ENCODE data around the gene PRPF19.

Gene PRPF19

DNA sequence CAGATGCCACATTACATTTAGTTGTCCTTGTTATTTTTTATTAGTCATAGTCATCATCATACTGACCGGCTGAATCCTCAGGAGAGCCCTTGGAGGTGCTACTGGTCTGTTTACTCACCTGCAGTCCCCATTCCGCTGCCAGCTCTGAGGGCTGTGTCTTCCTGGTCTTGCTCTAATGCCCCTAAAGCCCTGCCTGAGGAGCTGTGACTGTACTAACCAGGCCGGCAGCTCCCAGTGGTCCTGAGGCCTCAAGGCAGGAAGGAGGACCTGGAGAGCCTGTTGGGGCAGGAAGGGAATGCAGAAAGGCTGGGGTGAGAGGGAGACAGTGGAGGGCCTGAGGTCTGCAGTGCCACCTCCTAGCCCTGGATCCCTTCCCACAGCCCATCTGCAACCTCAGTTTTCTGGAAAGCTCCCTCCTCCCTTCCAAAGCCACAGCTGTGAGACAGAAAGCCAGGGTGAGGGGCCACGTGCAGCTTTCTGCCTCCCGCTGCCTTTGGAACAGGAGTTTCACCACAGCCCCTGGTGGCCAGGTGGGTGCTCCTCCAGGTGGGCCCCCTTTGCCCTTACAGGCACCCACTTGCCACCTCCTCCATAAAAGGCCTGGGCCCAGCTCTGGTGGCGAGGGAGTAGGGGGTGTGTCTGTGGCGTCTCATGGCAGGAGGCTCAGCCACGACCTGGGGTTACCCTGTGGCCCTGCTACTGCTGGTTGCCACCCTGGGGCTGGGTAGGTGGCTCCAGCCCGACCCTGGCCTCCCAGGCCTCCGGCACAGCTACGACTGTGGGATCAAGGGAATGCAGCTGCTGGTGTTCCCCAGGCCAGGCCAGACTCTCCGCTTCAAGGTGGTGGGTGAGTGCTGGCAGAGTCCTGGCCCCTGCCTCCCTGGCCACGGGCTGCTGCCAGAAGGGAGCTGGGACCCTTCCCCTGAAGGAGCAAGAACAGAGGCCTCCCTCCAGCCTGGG, 39.2 kb downstream of the PRPF19 start, which contains the start of gene ZP1:
TSS of gene ZP1 (plus strand) at position 632 of the 960 bp plus-strand sequence. CDS start at position 652, 20 bp downstream.
- H3K27me3 ChIP-seq (ENCODE audit: control insufficient read depth, insufficient read depth, low read length) = no peaks in the 10 kb centered on the region
- H3K27ac ChIP-seq (ENCODE audit: low read length) = no peak within 1 kb of the TSS
- H3K4me1 ChIP-seq (ENCODE audit: control insufficient read depth, insufficient read depth, low read length) = no peaks in the 10 kb centered on the region; the same call in 1 of the 2 replicates
- H3K36me3 ChIP-seq (ENCODE audit: control insufficient read depth, insufficient read depth, low read length) = no peaks in the 10 kb centered on the region
- H3K4me3 ChIP-seq (ENCODE audit: low read length) = no peak within 1 kb of the TSS
- no CpG with 5 or more reads among the region's 13 CpGs for WGBS (ENCODE audit: insufficient coverage, insufficient read length)
- no peak for DNase-seq (ENCODE audit: low read depth, low spot score)
- no peaks in the 10 kb centered on the region for H3K9me3 ChIP-seq (ENCODE audit: control insufficient read depth, insufficient read depth, low read length)

DNA sequence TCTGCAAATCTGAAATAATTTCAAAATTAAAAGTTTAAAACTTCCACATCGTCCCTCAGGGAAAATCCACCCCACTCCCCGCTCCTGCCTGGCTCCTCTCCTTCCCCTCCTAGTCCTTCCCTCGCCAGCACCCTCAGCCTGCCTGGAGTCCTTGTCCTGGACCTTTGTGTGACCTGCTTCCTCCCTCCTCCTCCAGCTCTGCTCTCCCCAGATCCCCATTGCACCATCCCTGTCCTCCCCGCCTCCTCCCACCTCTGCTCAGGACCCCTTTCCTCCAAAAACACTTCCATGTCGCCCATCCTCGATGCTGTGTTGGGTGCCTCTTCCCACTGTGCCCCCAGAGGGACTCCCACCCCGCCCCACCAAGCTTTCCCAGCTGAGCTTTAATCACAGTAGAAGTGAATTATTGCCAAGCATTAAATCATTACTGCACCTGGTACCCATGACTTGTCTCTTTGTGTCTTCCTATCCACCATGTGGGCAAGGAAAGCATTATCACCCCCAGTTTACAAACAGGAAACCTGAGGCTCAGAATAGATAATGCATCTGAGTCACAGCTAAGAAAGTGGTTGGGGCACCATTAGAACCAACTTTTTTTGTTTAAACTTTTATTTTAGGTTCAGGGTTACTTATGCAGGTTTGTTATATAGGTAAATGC, 41.4 kb downstream of the PRPF19 start:
- no peak for DNase-seq (ENCODE audit: low read depth, low spot score)
- Histone ChIP-seq H3K36me3 (ENCODE audit: control insufficient read depth, insufficient read depth, low read length) (no peaks in the 10 kb centered on the region), H3K9me3 (ENCODE audit: control insufficient read depth, insufficient read depth, low read length) (no peaks in the 10 kb centered on the region), H3K27ac (ENCODE audit: low read length) (no peak overlapping the region), H3K4me1 (ENCODE audit: control insufficient read depth, insufficient read depth, low read length) (no peaks in the 10 kb centered on the region; the same call in 1 of the 2 replicates), H3K27me3 (ENCODE audit: control insufficient read depth, insufficient read depth, low read length) (no peaks in the 10 kb centered on the region), H3K4me3 (ENCODE audit: low read length) (no peak overlapping the region)
- no CpG with 5 or more reads among the region's 7 CpGs for WGBS (ENCODE audit: insufficient coverage, insufficient read length)

DNA sequence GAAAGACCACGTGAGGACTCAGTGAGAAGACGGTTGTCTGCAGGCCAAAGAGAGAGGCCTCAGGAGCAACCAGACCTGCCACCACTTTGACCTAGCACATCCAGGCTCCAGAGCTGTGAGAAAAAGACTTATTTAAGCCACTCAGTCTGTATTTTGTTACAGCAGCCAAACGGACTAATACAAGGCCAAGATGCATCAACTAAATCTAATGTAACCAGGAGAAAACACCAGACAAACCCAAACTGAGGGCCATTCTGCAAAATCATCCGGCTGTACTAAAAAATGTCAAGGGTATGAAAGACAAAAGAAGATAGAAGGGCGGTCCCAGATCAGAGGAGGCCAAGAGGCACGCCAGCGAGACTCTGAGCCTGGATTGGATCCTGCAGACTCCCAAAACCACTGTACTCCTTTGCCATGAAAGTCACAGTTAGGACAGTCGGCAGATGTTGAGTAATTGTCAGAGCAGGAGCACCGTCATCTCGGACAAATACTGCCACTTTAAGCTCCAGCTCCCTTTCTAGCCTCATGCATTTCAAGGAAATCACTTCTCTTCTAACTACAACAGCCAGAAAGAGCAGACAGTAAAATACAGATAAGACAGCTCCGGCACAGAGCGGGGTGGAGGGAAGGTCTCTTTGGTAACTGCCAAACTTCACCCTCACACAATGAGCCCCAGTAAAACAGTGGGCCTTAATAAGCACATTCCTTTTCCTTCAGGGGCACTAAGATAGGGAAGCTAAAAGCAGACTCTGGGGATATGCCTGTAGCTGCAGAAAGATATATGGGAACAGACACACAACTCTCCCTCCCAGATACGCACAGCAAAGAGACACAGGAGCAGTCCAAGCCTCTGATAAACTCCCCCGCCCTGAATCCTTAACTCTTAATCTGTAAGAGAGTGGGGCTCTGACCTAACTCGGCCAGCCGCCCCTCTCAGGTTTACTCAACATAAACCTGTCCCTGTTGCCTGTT, 42.5 kb downstream of the PRPF19 start:
- WGBS (ENCODE audit: insufficient coverage, insufficient read length) = no CpG with 5 or more reads among the region's 16 CpGs

DNA sequence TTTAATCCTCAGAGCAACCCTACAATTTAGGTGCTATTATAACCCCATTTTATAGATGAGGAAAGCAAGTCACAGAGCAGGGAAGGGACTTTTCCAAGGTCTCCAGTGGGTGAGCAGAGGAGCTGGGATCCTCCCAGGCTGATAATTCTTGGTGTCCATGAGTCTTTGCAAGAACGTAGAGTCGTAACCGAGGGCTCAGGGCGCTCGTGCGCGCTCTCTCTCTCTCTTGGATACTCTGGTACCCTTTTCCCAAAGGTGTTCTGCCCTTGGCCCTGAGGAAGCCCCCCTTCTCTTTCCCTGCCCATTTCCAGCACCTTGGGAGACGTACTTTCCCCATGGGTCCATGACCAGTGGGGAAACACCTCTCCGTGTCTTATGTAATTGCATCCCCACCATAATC, 44.2 kb downstream of the PRPF19 start:
- Histone ChIP-seq H3K9me3 (ENCODE audit: control insufficient read depth, insufficient read depth, low read length) (no peaks in the 10 kb centered on the region), H3K4me1 (ENCODE audit: control insufficient read depth, insufficient read depth, low read length) (no peaks in the 10 kb centered on the region), H3K27ac (ENCODE audit: low read length) (no peak overlapping the region), H3K27me3 (ENCODE audit: control insufficient read depth, insufficient read depth, low read length) (no peaks in the 10 kb centered on the region), H3K36me3 (ENCODE audit: control insufficient read depth, insufficient read depth, low read length) (no peaks in the 10 kb centered on the region), H3K4me3 (ENCODE audit: low read length) (no peak overlapping the region)
- DNase-seq (ENCODE audit: low read depth, low spot score) = no peak
- no CpG with 5 or more reads among the region's 9 CpGs for WGBS (ENCODE audit: insufficient coverage, insufficient read length)

More for the DNA sequence above, 42.5 kb downstream of the PRPF19 start:
- H3K27ac ChIP-seq (ENCODE audit: low read length) = no peak overlapping the region
- DNase-seq (ENCODE audit: low read depth, low spot score) = no peak
- no peak overlapping the region for H3K4me3 ChIP-seq (ENCODE audit: low read length)
- no peaks in the 10 kb centered on the region for H3K27me3 ChIP-seq (ENCODE audit: control insufficient read depth, insufficient read depth, low read length)
- no peaks in the 10 kb centered on the region for H3K9me3 ChIP-seq (ENCODE audit: control insufficient read depth, insufficient read depth, low read length)
- H3K36me3 ChIP-seq (ENCODE audit: control insufficient read depth, insufficient read depth, low read length) = no peaks in the 10 kb centered on the region
- H3K4me1 ChIP-seq (ENCODE audit: control insufficient read depth, insufficient read depth, low read length) = no peaks in the 10 kb centered on the region

DNA sequence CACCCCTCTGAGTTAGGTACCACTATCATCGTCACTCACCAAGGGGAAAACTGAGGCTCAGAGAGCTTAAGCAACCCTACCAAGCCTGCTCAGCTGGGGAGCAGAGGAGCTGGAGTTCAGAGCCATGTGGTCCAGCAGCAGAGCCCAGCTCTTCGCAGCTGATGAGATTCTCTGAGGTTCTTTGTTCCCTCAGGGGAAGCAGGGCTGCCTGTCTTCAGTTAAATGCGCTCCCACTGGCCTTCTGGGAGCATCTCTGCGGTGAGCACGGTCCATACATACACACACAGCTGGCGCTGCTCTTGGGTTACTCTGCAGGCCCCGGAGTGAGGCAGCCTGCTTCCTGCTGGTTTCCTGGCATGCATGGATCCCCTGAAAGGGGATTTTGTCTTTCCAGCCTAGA, 45.4 kb downstream of the PRPF19 start:
- Histone ChIP-seq H3K4me3 (ENCODE audit: low read length) (no peak overlapping the region), H3K4me1 (ENCODE audit: control insufficient read depth, insufficient read depth, low read length) (no peaks in the 10 kb centered on the region), H3K36me3 (ENCODE audit: control insufficient read depth, insufficient read depth, low read length) (no peaks in the 10 kb centered on the region), H3K27ac (ENCODE audit: low read length) (no peak overlapping the region), H3K9me3 (ENCODE audit: control insufficient read depth, insufficient read depth, low read length) (no peaks in the 10 kb centered on the region), H3K27me3 (ENCODE audit: control insufficient read depth, insufficient read depth, low read length) (no peaks in the 10 kb centered on the region)
- no peak for DNase-seq (ENCODE audit: low read depth, low spot score)
- WGBS (ENCODE audit: insufficient coverage, insufficient read length) = no CpG with 5 or more reads among the region's 7 CpGs

DNA sequence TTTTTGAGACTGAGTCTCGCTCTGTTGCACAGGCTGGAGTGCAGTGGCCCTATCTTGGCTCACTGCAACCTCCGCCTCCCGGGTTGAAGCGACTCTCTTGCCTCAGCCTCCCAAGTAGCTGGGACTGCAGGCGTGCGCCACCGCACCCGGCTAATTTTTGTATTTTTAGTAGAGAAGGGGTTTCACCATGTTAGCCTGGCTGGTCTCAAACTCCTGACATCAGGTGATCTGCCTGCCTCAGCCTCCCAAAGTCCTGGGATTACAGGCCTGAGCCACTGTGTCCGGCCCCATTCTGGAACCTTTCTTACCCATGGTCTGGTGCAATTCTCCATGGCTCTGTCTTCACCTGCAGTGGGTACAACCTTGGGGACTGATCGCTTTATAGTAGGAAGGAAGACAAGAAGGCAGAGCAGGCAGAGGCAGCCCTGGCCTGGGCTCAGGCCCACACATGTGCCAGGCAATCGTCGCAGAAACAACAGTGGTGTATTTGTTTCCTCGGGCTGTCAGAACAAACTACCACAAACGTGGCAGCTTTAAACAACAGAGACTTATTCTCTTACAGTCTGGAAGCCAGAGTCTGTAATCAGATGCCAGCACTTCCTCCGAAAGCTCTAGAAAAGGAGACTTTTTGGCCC, 46.7 kb downstream of the PRPF19 start:
- WGBS (ENCODE audit: insufficient coverage, insufficient read length) = no CpG with 5 or more reads among the region's 15 CpGs

DNA sequence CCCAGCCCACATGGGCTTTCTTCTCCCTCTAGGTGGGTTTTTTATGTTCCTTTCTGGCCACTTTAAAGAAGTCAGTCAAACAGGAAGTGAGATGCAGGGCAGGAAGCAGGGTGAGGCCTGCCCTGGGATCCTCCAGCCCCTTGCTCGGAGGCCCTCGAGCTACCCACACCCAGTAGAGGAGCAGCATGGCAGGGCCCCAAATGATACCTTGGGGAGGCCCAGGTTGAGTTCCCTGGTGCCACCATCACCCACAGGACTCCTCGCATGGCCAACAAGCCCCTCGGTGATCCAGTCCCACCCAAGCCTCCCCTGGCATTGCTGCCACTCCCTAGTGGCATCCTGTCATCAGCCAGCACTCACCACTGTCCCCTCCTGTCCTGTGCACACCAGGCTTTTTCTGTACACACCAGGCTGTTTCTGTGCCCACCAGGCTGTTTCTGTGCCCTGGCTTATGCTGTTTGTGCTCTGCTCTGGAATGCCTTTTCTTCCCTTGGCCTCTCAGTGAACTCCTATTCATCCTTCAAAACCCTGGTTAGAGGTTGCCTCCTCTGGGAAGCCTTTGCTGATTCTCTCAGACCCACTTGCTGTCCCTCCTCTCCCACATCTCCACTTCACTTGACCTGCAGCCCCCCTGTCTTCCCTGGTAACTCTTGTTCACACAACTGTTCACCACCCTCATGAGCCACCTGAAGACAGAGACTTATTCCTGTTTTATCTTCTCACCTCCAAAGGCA, 47.5 kb downstream of the PRPF19 start:
- no peak overlapping the region for H3K4me3 ChIP-seq (ENCODE audit: low read length)
- no peak for DNase-seq (ENCODE audit: low read depth, low spot score)
- WGBS (ENCODE audit: insufficient coverage, insufficient read length) = no CpG with 5 or more reads among the region's 4 CpGs
- no peaks in the 10 kb centered on the region for H3K36me3 ChIP-seq (ENCODE audit: control insufficient read depth, insufficient read depth, low read length)
- no peaks in the 10 kb centered on the region for H3K9me3 ChIP-seq (ENCODE audit: control insufficient read depth, insufficient read depth, low read length)
- 0 out of 2 replicates have a peak, but pooled peaks cover 1% of the 10 kb centered on the region for H3K27me3 ChIP-seq (ENCODE audit: control insufficient read depth, insufficient read depth, low read length)
- no peaks in the 10 kb centered on the region for H3K4me1 ChIP-seq (ENCODE audit: control insufficient read depth, insufficient read depth, low read length)
- H3K27ac ChIP-seq (ENCODE audit: low read length) = no peak overlapping the region

More for the DNA sequence above, 46.7 kb downstream of the PRPF19 start:
- H3K27me3 ChIP-seq (ENCODE audit: control insufficient read depth, insufficient read depth, low read length) = 0 out of 2 replicates have a peak, but pooled peaks cover 1% of the 10 kb centered on the region
- no peak for DNase-seq (ENCODE audit: low read depth, low spot score)
- no peak overlapping the region for H3K4me3 ChIP-seq (ENCODE audit: low read length)
- H3K36me3 ChIP-seq (ENCODE audit: control insufficient read depth, insufficient read depth, low read length) = no peaks in the 10 kb centered on the region
- no peaks in the 10 kb centered on the region for H3K9me3 ChIP-seq (ENCODE audit: control insufficient read depth, insufficient read depth, low read length)
- H3K4me1 ChIP-seq (ENCODE audit: control insufficient read depth, insufficient read depth, low read length) = no peaks in the 10 kb centered on the region
- no peak overlapping the region for H3K27ac ChIP-seq (ENCODE audit: low read length)

DNA sequence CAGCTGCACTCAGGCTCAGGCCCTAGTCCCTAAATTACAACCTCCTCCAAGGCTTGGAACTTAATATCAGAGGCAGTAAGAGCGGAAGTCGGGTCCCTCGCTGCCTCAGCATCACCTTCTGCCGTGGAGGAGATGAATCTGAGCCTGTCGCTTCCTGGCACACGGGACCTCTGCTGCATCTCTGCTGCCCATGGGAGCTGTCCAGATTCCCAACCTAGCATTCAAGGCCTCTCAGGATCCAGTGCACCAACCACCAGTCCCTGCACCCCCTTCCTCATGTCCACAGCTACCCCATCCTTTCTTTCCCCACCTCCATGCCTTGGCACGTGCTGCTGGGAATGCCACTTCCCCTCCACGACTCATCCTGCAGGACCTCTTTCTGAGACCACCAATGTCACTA, 48.1 kb downstream of the PRPF19 start:
- Histone ChIP-seq H3K27ac (ENCODE audit: low read length) (no peak overlapping the region), H3K9me3 (ENCODE audit: control insufficient read depth, insufficient read depth, low read length) (no peaks in the 10 kb centered on the region), H3K27me3 (ENCODE audit: control insufficient read depth, insufficient read depth, low read length) (0 out of 2 replicates have a peak, but pooled peaks cover 1% of the 10 kb centered on the region), H3K4me3 (ENCODE audit: low read length) (no peak overlapping the region), H3K4me1 (ENCODE audit: control insufficient read depth, insufficient read depth, low read length) (no peaks in the 10 kb centered on the region), H3K36me3 (ENCODE audit: control insufficient read depth, insufficient read depth, low read length) (no peaks in the 10 kb centered on the region)
- no peak for DNase-seq (ENCODE audit: low read depth, low spot score)
- no CpG with 5 or more reads among the region's 8 CpGs for WGBS (ENCODE audit: insufficient coverage, insufficient read length)
